Nephron (organoid): ENCODE measurements around the gene ZNF428.

Source experiments
- H3K27ac Mint-ChIP-seq, 3 experiments: 2 replicates each; pipeline ENCODE4 v1.8.0; 2020; ENCODE audit warnings: mixed read lengths in 3 of 3, mild to moderate bottlenecking in 2 of 3, moderate library complexity in 1 of 3
- H3K27me3 Mint-ChIP-seq: 2 replicates; pipeline ENCODE4 v1.8.0; 2021; ENCODE audit warnings: low read depth, mild to moderate bottlenecking, moderate library complexity, mixed read lengths
- H3K36me3 Mint-ChIP-seq: 2 replicates; pipeline ENCODE4 v1.8.0; 2020; ENCODE audit warnings: low read depth, mixed read lengths
- H3K4me1 Mint-ChIP-seq: 2 replicates; pipeline ENCODE4 v1.8.0; 2020; ENCODE audit warnings: mixed read lengths
- H3K4me3 Mint-ChIP-seq, 3 experiments: 2 replicates each; pipeline ENCODE4 v1.8.0; 2020; ENCODE audit warnings: mild to moderate bottlenecking in 3 of 3, mixed read lengths in 3 of 3, moderate library complexity in 2 of 3
- H3K9me3 Mint-ChIP-seq: 2 replicates; pipeline ENCODE4 v1.8.0; 2020; ENCODE audit warnings: mixed read lengths
- TF ChIP-seq, protein P1 (sequence below), 3 experiments: fragments of 200-600 bp; sonication (generic); IDR thresholded peaks; one replicate each; pipeline ENCODE4 v1.5.0; 2021; ENCODE audit warnings: antibody characterized with exemption in 3 of 3; ENCODE audit not compliant: unreplicated experiment in 3 of 3

Gene ZNF428

DNA sequence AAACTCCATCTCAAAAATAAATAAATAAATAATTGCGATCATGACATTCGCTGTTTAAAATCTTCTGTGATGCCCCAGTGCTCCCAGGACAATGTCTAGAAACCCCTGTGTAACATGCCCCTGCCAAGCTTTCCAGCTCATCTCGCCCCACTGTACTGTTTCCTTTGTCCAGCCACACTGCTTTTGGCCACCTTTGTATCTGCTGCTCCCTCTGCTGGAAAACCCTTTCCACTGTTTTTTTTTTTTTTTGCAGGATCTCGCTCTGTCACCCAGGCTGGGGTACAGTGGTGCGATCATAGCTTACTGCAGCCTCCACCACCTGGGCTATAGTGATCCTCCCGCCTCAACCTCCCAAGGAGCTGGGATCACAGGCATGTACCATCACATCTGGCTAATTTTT is 43.1 kb upstream of the ZNF428 start:
- Mint-ChIP-seq H3K27me3 (peaks cover 9% of the 10 kb centered on the region), H3K4me1 (peaks cover 9% of the 10 kb centered on the region), H3K27ac (no peak overlapping the region), H3K4me3 (no peak overlapping the region), H3K9me3 (peaks cover 11% of the 10 kb centered on the region), H3K36me3 (peaks cover 52% of the 10 kb centered on the region)
- TF ChIP-seq, protein P1, sequence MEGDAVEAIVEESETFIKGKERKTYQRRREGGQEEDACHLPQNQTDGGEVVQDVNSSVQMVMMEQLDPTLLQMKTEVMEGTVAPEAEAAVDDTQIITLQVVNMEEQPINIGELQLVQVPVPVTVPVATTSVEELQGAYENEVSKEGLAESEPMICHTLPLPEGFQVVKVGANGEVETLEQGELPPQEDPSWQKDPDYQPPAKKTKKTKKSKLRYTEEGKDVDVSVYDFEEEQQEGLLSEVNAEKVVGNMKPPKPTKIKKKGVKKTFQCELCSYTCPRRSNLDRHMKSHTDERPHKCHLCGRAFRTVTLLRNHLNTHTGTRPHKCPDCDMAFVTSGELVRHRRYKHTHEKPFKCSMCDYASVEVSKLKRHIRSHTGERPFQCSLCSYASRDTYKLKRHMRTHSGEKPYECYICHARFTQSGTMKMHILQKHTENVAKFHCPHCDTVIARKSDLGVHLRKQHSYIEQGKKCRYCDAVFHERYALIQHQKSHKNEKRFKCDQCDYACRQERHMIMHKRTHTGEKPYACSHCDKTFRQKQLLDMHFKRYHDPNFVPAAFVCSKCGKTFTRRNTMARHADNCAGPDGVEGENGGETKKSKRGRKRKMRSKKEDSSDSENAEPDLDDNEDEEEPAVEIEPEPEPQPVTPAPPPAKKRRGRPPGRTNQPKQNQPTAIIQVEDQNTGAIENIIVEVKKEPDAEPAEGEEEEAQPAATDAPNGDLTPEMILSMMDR (IDR thresholded peaks at IDR 0.05; ENCODE audit: unreplicated experiment in 3 of 3): peak; percentile 14 to 32 (median 15)

DNA sequence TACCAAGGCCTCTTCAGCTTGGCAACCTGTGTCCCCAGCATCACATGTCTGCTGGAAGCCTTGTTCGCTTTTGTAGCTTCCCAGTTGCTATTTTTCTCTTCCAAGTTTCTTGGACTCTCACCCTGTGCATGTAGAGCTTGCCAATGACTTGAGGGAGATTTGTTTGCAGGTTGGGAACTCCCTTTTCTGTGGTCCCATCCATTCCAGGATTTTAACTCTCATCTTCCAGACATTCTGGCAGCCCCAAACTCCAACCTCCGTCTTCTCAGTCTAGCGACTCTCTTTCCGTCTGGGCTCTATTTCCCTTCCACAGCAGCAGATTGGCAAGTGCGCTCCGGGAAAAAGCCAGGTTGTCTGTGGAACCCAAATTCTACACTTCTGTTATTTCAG is 41.5 kb upstream of the ZNF428 start:
- H3K4me3 Mint-ChIP-seq: no peak overlapping the region
- peak overlapping the region in 2 of 3 experiments; percentile 31 to 82 for H3K27ac Mint-ChIP-seq
- H3K36me3 Mint-ChIP-seq: peaks cover 65% of the 10 kb centered on the region
- H3K4me1 Mint-ChIP-seq: peaks cover 8% of the 10 kb centered on the region
- peaks cover 3% of the 10 kb centered on the region for H3K27me3 Mint-ChIP-seq
- TF ChIP-seq, protein P1 (IDR thresholded peaks at IDR 0.05; ENCODE audit: unreplicated experiment in 3 of 3): no peak
- H3K9me3 Mint-ChIP-seq: peaks cover 11% of the 10 kb centered on the region

GRCh38 chr19:43660301-43660970 is 41.0 kb upstream of the ZNF428 start:
- H3K27ac Mint-ChIP-seq: peak overlapping the region in 2 of 3 experiments; percentile 31 to 82
- TF ChIP-seq, protein P1 (IDR thresholded peaks at IDR 0.05; ENCODE audit: unreplicated experiment in 3 of 3): no peak

GRCh38 chr19:43658494-43658893 is 39.1 kb upstream of the ZNF428 start:
- peaks cover 8% of the 10 kb centered on the region for H3K4me1 Mint-ChIP-seq
- peaks cover 11% of the 10 kb centered on the region for H3K9me3 Mint-ChIP-seq
- peaks cover 68% of the 10 kb centered on the region for H3K36me3 Mint-ChIP-seq
- no peak overlapping the region for H3K4me3 Mint-ChIP-seq
- no peak overlapping the region for H3K27ac Mint-ChIP-seq
- TF ChIP-seq, protein P1 (IDR thresholded peaks at IDR 0.05; ENCODE audit: unreplicated experiment in 3 of 3): no peak
- peaks cover 3% of the 10 kb centered on the region for H3K27me3 Mint-ChIP-seq

More at GRCh38 chr19:43660301-43660970, 41.0 kb upstream of the ZNF428 start:
- peaks cover 3% of the 10 kb centered on the region for H3K27me3 Mint-ChIP-seq
- H3K36me3 Mint-ChIP-seq: peaks cover 70% of the 10 kb centered on the region
- H3K9me3 Mint-ChIP-seq: peaks cover 11% of the 10 kb centered on the region
- H3K4me3 Mint-ChIP-seq: no peak overlapping the region
- peaks cover 8% of the 10 kb centered on the region for H3K4me1 Mint-ChIP-seq

GRCh38 chr19:43658001-43658400 is 38.6 kb upstream of the ZNF428 start:
- peaks cover 8% of the 10 kb centered on the region for H3K4me1 Mint-ChIP-seq
- H3K27ac Mint-ChIP-seq: no peak overlapping the region
- H3K27me3 Mint-ChIP-seq: peaks cover 3% of the 10 kb centered on the region
- peaks cover 65% of the 10 kb centered on the region for H3K36me3 Mint-ChIP-seq
- no peak overlapping the region for H3K4me3 Mint-ChIP-seq
- H3K9me3 Mint-ChIP-seq: peaks cover 11% of the 10 kb centered on the region
- TF ChIP-seq, protein P1 (IDR thresholded peaks at IDR 0.05; ENCODE audit: unreplicated experiment in 3 of 3): no peak

DNA sequence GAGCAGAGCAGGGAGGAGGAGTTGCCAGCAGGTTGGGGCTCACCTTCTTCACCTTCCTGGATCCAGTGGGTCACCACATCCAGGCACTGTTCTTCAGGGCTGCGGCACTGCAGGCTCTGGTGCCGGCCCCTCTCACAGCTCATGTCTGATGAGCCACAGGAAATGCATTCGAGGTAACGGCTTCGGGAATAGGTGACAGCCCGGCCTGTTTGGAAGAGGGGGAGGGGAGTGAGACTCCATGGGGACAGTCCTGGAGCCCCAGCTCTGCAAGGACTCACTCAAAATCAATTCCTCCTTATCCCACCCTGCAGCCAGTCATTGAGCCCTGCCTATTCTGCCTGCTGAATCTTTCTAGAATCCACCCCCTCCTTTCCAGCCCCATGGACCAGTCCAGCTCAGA is 37.0 kb upstream of the ZNF428 start:
- no peak overlapping the region for H3K4me3 Mint-ChIP-seq
- peaks cover 11% of the 10 kb centered on the region for H3K9me3 Mint-ChIP-seq

More for the DNA sequence above, 37.0 kb upstream of the ZNF428 start:
- H3K4me1 Mint-ChIP-seq: peaks cover 13% of the 10 kb centered on the region
- no peak overlapping the region for H3K27ac Mint-ChIP-seq
- TF ChIP-seq, protein P1 (IDR thresholded peaks at IDR 0.05; ENCODE audit: unreplicated experiment in 3 of 3): no peak
- peaks cover 58% of the 10 kb centered on the region for H3K36me3 Mint-ChIP-seq
- H3K27me3 Mint-ChIP-seq: peaks cover 3% of the 10 kb centered on the region
